NB4 (cell line): ENCODE measurements around the gene ZNF234.

Experiments used
- MYC ChIP-seq: IDR thresholded peaks from 2 replicates; pipeline ENCODE4 v1.6.1; 2011; ENCODE audit warnings: low read depth, low read length
- POLR2A ChIP-seq: IDR thresholded peaks from 2 replicates; pipeline ENCODE4 v1.6.1; 2011; ENCODE audit warnings: mild to moderate bottlenecking; ENCODE audit not compliant: insufficient read length; ENCODE audit errors: extremely low read depth
- TF ChIP-seq, protein P1 (sequence below): IDR thresholded peaks from one replicate; pipeline ENCODE4 v1.5.1; 2012; ENCODE audit warnings: low read depth, low read length
- TF ChIP-seq, protein P2 (sequence below): IDR thresholded peaks from 2 replicates; pipeline ENCODE4 v1.6.1; 2011; ENCODE audit warnings: low read depth, low read length

DNA sequence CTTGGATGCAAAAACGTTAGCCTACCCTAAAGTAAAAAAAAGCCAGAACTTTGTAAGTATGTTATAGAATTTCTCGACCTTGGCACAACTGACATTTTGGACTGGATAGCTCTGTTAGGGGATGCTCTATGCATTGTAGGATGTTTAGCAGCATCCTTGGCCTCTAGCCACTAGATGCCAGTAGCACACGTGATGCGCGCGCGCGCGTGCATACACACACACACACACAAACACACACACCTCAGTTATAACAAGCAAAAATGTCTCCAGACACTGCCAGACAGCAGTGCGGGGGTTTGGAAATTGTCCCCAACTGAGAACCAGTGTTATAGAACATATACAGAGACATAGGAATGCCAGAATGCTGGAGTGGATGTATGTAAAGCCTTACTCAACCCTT is 40.8 kb downstream of the ZNF234 start:
- TF ChIP-seq, protein P1, sequence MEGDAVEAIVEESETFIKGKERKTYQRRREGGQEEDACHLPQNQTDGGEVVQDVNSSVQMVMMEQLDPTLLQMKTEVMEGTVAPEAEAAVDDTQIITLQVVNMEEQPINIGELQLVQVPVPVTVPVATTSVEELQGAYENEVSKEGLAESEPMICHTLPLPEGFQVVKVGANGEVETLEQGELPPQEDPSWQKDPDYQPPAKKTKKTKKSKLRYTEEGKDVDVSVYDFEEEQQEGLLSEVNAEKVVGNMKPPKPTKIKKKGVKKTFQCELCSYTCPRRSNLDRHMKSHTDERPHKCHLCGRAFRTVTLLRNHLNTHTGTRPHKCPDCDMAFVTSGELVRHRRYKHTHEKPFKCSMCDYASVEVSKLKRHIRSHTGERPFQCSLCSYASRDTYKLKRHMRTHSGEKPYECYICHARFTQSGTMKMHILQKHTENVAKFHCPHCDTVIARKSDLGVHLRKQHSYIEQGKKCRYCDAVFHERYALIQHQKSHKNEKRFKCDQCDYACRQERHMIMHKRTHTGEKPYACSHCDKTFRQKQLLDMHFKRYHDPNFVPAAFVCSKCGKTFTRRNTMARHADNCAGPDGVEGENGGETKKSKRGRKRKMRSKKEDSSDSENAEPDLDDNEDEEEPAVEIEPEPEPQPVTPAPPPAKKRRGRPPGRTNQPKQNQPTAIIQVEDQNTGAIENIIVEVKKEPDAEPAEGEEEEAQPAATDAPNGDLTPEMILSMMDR: no peak
- TF ChIP-seq, protein P2, sequence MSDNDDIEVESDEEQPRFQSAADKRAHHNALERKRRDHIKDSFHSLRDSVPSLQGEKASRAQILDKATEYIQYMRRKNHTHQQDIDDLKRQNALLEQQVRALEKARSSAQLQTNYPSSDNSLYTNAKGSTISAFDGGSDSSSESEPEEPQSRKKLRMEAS: no peak
- TF ChIP-seq POLR2A: no peak
- TF ChIP-seq MYC: no peak
